Parathyroid adenoma (tissue), 2 donors: ENCODE data around the gene KIFC3.
A peak's percentile ranks its signal among the peaks of the same experiment; 100 is the strongest.

ENCODE experiments used
- H2AFZ ChIP-seq: fragments of 300-600 bp; sonication (generic); one replicate; pipeline ENCODE4 v1.7.0; 2017; ENCODE audit warnings: antibody characterized with exemption, mild to moderate bottlenecking
- H3K27ac ChIP-seq: fragments of 300-600 bp; sonication (generic); one replicate; pipeline ENCODE4 v1.7.0; 2017
- H3K27me3 ChIP-seq: fragments of 300-600 bp; sonication (generic); one replicate; pipeline ENCODE4 v1.7.0; 2017; ENCODE audit warnings: low read length; ENCODE audit not compliant: control insufficient read depth, insufficient read depth
- H3K36me3 ChIP-seq: fragments of 300-600 bp; sonication (generic); one replicate; pipeline ENCODE4 v1.7.0; 2017; ENCODE audit warnings: low read length; ENCODE audit not compliant: control insufficient read depth, insufficient read depth
- H3K4me1 ChIP-seq: fragments of 300-600 bp; sonication (generic); one replicate; pipeline ENCODE4 v1.7.0; 2017; ENCODE audit warnings: control low read depth
- H3K4me2 ChIP-seq: fragments of 300-600 bp; sonication (generic); one replicate; pipeline ENCODE4 v1.7.0; 2017; ENCODE audit warnings: low read length
- H3K4me3 ChIP-seq: fragments of 300-600 bp; sonication (generic); one replicate; pipeline ENCODE4 v1.7.0; 2017; ENCODE audit warnings: low read depth, low read length
- H3K79me2 ChIP-seq: fragments of 300-600 bp; sonication (generic); one replicate; pipeline ENCODE4 v1.7.0; 2017; ENCODE audit warnings: control low read depth
- H3K9ac ChIP-seq: fragments of 300-600 bp; sonication (generic); one replicate; pipeline ENCODE4 v1.7.0; 2017; ENCODE audit warnings: mild to moderate bottlenecking
- H3K9me3 ChIP-seq: fragments of 300-600 bp; sonication (generic); one replicate; pipeline ENCODE4 v1.7.0; 2017; ENCODE audit warnings: low read length; ENCODE audit not compliant: control insufficient read depth
- TF ChIP-seq, protein P1 (sequence below): fragments of 300-600 bp; sonication (generic); IDR thresholded peaks from one replicate; pipeline ENCODE4 v1.7.0; 2017; ENCODE audit warnings: antibody characterized with exemption, mild to moderate bottlenecking
- donor health status: primary hyperparathyroidism.

KIFC3 gene

DNA sequence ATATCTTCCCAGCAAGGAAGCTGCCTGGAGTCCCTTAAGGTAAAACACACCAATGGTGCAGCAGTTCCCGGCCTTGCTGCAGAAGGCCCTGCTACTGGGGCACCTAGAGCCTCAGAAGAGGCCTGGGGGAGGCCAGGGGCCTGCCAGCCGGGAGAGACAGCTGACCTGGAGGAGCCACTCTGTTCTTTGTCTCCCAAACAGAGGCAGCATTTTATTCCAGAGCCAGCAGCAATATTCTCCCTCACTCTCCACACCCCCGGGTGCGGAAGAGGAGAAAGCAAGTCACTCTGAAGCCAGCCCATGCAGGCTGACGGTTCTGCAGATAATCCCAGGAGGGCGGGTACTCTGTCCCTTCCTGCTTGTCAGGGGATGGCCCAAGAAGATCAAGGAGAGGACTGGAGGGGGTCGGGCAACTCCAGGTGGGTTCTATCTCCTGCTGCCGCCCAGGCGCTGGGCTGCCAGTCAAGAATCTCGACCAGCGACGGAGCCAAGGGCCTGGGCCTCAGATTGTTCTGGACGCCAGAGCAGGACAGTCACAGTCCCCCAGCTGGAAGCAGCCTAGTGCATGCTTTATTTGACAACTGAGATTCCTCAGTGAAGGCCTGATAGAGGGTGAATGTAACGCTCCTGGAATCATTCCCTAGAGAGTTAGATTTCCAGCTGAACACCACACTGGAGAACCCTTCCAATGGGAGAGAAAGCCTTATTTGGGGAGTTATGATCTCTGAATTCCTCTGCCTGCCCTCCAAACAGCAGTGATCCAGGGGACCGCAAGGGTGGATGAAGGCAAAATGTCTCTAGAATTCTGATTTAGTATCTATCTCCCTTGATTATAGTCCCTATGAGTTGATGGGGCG is 1.1 kb upstream of the KIFC3 start:
- Histone ChIP-seq H3K36me3 (no peaks in the 10 kb centered on the region), H3K27me3 (no peaks in the 10 kb centered on the region), H3K4me2 (no peak overlapping the region), H3K4me1 (peaks cover 4% of the 10 kb centered on the region), H3K4me3 (peak overlapping the region; percentile 51), H3K9ac (no peak overlapping the region), H2AFZ (peak overlapping the region; percentile 85), H3K27ac (peak overlapping the region; percentile 25), H3K9me3 (no peaks in the 10 kb centered on the region), H3K79me2 (no peaks in the 10 kb centered on the region)
- TF ChIP-seq, protein P1, sequence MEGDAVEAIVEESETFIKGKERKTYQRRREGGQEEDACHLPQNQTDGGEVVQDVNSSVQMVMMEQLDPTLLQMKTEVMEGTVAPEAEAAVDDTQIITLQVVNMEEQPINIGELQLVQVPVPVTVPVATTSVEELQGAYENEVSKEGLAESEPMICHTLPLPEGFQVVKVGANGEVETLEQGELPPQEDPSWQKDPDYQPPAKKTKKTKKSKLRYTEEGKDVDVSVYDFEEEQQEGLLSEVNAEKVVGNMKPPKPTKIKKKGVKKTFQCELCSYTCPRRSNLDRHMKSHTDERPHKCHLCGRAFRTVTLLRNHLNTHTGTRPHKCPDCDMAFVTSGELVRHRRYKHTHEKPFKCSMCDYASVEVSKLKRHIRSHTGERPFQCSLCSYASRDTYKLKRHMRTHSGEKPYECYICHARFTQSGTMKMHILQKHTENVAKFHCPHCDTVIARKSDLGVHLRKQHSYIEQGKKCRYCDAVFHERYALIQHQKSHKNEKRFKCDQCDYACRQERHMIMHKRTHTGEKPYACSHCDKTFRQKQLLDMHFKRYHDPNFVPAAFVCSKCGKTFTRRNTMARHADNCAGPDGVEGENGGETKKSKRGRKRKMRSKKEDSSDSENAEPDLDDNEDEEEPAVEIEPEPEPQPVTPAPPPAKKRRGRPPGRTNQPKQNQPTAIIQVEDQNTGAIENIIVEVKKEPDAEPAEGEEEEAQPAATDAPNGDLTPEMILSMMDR: no peak

GRCh38 chr16:57801809-57802340 is 416 bp downstream of the KIFC3 start:
- Histone ChIP-seq H3K9me3 (no peaks in the 10 kb centered on the region), H3K27ac (peak overlapping the region; percentile 48), H3K36me3 (no peaks in the 10 kb centered on the region), H2AFZ (peak overlapping the region; percentile 78), H3K4me3 (peak overlapping the region; percentile 62), H3K4me2 (peak overlapping the region; percentile 66), H3K79me2 (no peaks in the 10 kb centered on the region), H3K27me3 (no peaks in the 10 kb centered on the region), H3K4me1 (peaks cover 14% of the 10 kb centered on the region), H3K9ac (peak overlapping the region; percentile 4)
- TF ChIP-seq, protein P1: no peak

DNA sequence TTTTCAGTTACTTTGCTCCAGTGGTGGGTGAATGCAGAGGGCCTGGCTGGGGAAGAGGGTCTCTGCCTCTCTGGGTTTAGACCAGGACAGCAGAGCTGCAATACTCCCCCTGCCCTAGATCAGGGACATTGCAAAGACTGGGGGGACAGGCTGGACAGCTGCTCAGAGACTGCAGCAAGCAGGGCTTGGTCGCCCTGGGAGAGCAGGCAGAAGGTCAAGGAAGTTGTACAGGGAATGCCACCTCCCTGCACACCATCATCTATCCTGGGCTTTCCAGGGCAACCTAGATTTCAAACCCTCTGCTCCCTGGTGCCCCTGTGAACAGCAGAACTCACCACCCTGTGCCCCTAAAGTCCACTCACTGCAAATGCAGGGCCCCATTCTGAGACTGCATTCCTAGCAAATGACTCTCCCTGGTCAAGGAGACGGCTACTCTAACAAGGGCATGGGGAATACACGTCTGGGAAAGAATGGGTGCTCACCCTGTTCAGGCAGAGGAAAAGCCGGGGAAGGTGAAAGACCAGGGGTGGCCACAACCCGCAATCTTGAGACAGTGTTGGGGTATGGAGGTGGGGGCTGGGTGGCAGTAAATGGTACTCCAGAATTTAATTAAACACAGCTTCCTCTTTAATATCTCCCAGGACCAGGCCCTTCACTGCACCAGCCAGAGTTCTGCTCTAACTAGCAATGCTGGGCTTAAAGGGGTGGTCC is 1.0 kb downstream of the KIFC3 start:
- H3K4me1 ChIP-seq: peaks cover 14% of the 10 kb centered on the region
- H3K4me3 ChIP-seq: peak overlapping the region; percentile 62
- TF ChIP-seq, protein P1: no peak

GRCh38 chr16:57800200-57801097 is 1.8 kb downstream of the KIFC3 start:
- TF ChIP-seq, protein P1: no peak
- H3K9ac ChIP-seq: no peak overlapping the region
- H2AFZ ChIP-seq: no peak overlapping the region
- H3K4me3 ChIP-seq: peak overlapping the region; percentile 62
- H3K27me3 ChIP-seq: no peaks in the 10 kb centered on the region
- H3K79me2 ChIP-seq: peaks cover 6% of the 10 kb centered on the region
- peak overlapping the region; percentile 66 for H3K4me2 ChIP-seq
- peaks cover 16% of the 10 kb centered on the region for H3K4me1 ChIP-seq
- no peaks in the 10 kb centered on the region for H3K9me3 ChIP-seq
- H3K36me3 ChIP-seq: no peaks in the 10 kb centered on the region
- peak overlapping the region; percentile 48 for H3K27ac ChIP-seq

More for the DNA sequence above, 1.0 kb downstream of the KIFC3 start:
- H3K9ac ChIP-seq: peak overlapping the region; percentile 4
- H3K36me3 ChIP-seq: no peaks in the 10 kb centered on the region
- peak overlapping the region; percentile 78 for H2AFZ ChIP-seq
- H3K27me3 ChIP-seq: no peaks in the 10 kb centered on the region
- H3K79me2 ChIP-seq: peaks cover under 1% of the 10 kb centered on the region
- H3K9me3 ChIP-seq: no peaks in the 10 kb centered on the region
- peak overlapping the region; percentile 48 for H3K27ac ChIP-seq
- peak overlapping the region; percentile 66 for H3K4me2 ChIP-seq
